ENCODE data around the gene IFT43.

Gene IFT43

GRCh38 chr14:76133103-76133502 is 147.5 kb downstream of the IFT43 start:
- Histone ChIP-seq H3K9ac (ENCODE audit: low read depth, low read length) (no peak overlapping the region), H3K9me3 (ENCODE audit: insufficient read depth, low read depth, low read length) (no peaks in the 10 kb centered on the region), H3K4me3 (ENCODE audit: low read length) (no peak overlapping the region), H3K4me1 (ENCODE audit: insufficient read depth, low read length) (peaks cover 11% of the 10 kb centered on the region; the same call in 1 of the 2 replicates), H3K27ac (ENCODE audit: low read depth, low read length) (no peak overlapping the region), H3K27me3 (ENCODE audit: insufficient read depth, low read length) (peaks cover 73% of the 10 kb centered on the region), H3K36me3 (ENCODE audit: insufficient read depth, low read length) (no peaks in the 10 kb centered on the region)
- WGBS, result 37% methylated on average over 4 of the region's 4 CpGs

Measured in HUES64 (cell line).